Urinary bladder (tissue), 4 donors: ENCODE results near the gene CA5A. TPM values are rescaled to one million over a fixed set of nuclear protein-coding genes. Genes with fewer than 3 reads are reported as not detected.
"Not testable (repeated sequence)": the region's sequence is repeated elsewhere in the genome, so short reads cannot be mapped to it uniquely, and the experiment has no call there.

ENCODE experiments used
- DNase-seq: peaks from one replicate; pipeline ENCODE4 v3.0.0-alpha.2; 2015; ENCODE audit errors: extremely low spot score
- H3K27ac ChIP-seq: one replicate; pipeline ENCODE4 v1.5.1; 2013; ENCODE audit warnings: low read depth, mild to moderate bottlenecking, moderate library complexity
- H3K36me3 ChIP-seq: one replicate; pipeline ENCODE4 v1.6.1; 2013; ENCODE audit warnings: mild to moderate bottlenecking, moderate library complexity; ENCODE audit not compliant: insufficient read depth
- H3K4me1 ChIP-seq: one replicate; pipeline ENCODE4 v1.6.1; 2013; ENCODE audit warnings: mild to moderate bottlenecking, moderate library complexity; ENCODE audit not compliant: insufficient read depth
- H3K4me3 ChIP-seq: one replicate; pipeline ENCODE4 v1.5.1; 2013; ENCODE audit warnings: low read depth, low read length
- WGBS: extraction: QIAGEN DNeasy Blood & Tissue Kit; methylation state at CpG from one replicate; pipeline ENCODE4 v1.1.7; 2013; 5-methylcytosine and 5-hydroxymethylcytosine counted together
- polyA plus RNA-seq: library from polyadenylated mRNA; stranded (reverse); fragments of 200-250 nt; gene quantifications from one replicate; pipeline ENCODE4 v1.2.3, GENCODE V29; 2013
- total RNA-seq: library from RNA; depleted of rRNA; stranded (reverse); fragments of >200 nt; gene quantifications from one replicate; pipeline ENCODE4 v1.2.3, GENCODE V29; 2014
- donor health status: healthy with polysubstance abuse.
- donor health status: healthy.

Gene CA5A
- total and polyA plus RNA-seq, 2 donors: not detected

DNA sequence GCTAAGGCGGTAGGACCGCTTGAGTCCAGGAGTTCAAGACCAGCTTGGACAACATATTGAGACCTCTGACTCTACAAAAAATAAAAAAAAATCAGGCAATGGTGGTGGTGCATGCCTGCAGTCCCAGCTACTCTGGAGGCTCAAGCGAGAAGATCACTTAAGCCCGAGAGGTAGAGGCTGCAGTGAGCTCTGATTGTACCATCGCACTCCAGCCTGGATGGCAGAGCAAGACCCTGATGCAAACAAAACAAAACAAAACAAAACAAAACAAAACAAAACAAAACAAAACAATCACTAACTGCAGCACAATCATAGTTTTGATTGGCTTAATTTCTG is 12.4 kb upstream of the CA5A start:
- Histone ChIP-seq H3K4me1 (no peaks in the 10 kb centered on the region), H3K4me3 (no peak overlapping the region), H3K27ac (no peak overlapping the region), H3K36me3 (no peaks in the 10 kb centered on the region)
- WGBS: 95% methylated on average over 5 of the region's 5 CpGs
- DNase-seq: no peak

DNA sequence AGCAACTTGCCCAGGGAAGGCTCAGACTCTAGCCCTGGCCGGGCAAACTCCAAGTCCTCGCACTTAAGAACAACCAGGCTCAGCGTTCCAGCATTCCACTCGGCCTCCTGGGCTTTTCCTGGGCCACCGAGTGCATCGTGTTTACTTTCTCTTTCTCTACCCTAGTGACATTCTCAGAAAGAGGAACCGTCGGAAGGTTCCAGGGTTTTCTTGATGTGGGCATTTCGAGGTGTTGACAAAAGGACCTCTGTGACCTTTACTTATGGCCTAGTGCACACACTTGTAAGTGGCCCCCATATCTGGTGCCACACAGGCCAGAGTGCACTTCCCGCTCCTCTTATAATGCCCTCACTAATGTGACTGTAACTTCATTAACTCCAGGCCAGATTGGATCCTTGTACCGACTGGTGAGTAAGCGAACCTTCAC is 11.8 kb upstream of the CA5A start:
- Histone ChIP-seq H3K4me1 (no peaks in the 10 kb centered on the region), H3K4me3 (no peak overlapping the region), H3K36me3 (no peaks in the 10 kb centered on the region), H3K27ac (no peak overlapping the region)
- 66% methylated on average over 9 of the region's 12 CpGs for WGBS
- DNase-seq: no peak

DNA sequence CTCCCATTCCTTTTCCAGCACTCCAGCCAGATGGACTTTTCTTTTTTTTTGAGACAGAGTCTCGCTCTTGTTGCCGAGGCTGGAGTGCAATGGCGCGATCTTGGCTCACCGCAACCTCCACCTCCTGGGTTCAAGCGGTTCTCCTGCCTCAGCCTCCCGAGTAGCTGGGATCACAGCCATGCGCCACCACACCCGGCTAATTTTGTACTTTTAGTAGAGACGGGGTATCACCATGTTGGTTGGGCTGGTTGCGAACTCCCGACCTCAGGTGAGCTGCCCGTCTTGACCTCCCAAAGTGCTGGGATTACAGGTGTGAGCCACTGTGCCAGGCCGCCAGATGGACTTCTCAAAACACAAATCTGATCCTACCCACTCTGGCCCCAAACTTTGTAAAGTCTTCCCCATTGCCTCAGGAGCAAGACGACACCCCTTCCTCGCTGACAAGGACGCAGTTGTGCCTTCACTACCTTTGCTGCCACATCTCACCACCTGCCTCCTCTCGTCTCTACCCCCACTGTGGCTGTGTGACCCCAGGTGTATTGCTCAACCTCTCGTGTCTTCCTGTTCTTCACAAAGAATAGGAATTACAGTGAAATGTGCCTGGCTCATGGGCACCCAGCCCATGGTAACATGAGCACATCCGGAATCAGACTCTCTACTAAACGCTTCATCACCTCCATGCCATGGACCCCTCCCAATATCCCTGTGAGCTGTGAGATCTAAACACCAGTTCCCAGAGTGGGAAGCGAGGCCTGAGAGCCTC is 11.2 kb upstream of the CA5A start:
- Histone ChIP-seq H3K36me3 (no peaks in the 10 kb centered on the region), H3K4me3 (no peak overlapping the region), H3K27ac (no peak overlapping the region), H3K4me1 (no peaks in the 10 kb centered on the region)
- no peak for DNase-seq
- WGBS: 84% methylated on average over 22 of the region's 22 CpGs

GRCh38 chr16:87946596-87947347 is 10.4 kb upstream of the CA5A start:
- Histone ChIP-seq H3K27ac (no peak overlapping the region), H3K36me3 (no peaks in the 10 kb centered on the region), H3K4me1 (no peaks in the 10 kb centered on the region), H3K4me3 (no peak overlapping the region)
- no peak for DNase-seq
- WGBS: 82% methylated on average over 14 of the region's 14 CpGs

GRCh38 chr16:87945351-87946042 is 9.2 kb upstream of the CA5A start:
- Histone ChIP-seq H3K4me3 (no peak overlapping the region), H3K27ac (no peak overlapping the region), H3K4me1 (no peaks in the 10 kb centered on the region), H3K36me3 (no peaks in the 10 kb centered on the region)
- 14% methylated on average over 22 of the region's 22 CpGs for WGBS
- DNase-seq: peak; percentile 86

DNA sequence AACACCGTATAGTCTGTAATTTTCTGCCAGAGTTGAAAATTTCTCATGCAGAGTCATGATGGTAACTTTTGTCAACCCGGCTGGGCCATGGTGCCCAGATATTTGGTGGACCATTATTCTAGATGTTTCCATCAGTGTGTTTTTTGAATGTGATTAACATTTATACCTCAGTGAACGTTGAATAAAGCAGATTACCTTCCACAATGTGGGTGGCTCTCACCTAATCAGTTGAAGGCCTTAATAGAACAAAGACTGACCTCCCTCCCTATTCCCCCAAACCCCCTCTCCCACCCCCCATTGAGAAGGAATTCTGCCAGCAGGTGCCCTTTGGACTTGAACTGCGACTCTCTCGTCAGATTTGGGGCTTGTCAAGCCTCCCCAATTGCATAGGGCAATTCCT is 6.4 kb upstream of the CA5A start:
- 68% methylated on average over 5 of the region's 5 CpGs for WGBS

DNA sequence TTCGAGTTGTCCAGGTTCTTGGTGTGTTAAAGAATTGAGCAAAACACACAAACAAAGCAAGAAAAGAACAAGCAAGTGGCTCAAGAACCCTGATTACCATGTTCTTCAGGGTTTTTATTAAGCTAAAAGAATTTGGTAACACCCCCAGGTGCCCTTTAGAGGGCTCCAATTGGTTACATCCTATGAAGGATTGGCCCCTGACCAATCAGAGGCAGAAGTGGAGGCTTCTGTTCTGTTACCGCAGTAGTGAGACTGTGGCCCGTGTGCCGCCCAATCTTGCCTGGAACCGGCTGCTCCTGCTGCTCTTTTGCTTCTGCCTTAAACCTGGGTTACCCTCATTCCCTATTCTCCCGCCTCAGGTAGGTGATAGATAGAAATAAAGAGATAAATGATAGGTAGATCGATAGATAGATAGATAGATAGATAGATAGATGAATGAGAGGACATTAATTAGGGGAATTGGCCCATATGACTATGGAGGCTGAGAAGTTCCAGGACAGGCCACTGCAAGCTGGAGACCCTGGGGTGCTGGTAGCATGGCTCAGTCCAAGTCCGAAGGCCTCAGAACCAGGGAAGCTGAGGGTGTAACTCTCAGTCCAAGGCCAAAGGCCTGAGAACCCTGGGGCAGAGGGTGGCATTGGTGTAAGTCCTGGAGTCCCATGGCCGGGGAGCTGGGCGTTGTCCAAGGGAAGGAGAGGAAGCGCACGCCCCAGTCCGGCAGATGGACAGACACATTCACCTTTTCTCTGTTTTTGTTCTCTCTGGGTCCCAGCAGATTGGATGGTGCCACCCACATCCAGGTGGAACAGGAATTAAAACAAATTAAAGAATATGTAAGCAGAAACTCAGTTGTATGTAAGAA is 3.5 kb upstream of the CA5A start:
- no peak overlapping the region for H3K27ac ChIP-seq
- no peaks in the 10 kb centered on the region for H3K4me1 ChIP-seq
- H3K4me3 ChIP-seq: no peak overlapping the region
- WGBS: 89% methylated on average over 13 of the region's 13 CpGs
- no peaks in the 10 kb centered on the region for H3K36me3 ChIP-seq
- DNase-seq: no peak

More for the DNA sequence above, 6.4 kb upstream of the CA5A start:
- Histone ChIP-seq H3K27ac (no peak overlapping the region), H3K36me3 (no peaks in the 10 kb centered on the region), H3K4me3 (no peak overlapping the region), H3K4me1 (no peaks in the 10 kb centered on the region)
- DNase-seq: no peak

DNA sequence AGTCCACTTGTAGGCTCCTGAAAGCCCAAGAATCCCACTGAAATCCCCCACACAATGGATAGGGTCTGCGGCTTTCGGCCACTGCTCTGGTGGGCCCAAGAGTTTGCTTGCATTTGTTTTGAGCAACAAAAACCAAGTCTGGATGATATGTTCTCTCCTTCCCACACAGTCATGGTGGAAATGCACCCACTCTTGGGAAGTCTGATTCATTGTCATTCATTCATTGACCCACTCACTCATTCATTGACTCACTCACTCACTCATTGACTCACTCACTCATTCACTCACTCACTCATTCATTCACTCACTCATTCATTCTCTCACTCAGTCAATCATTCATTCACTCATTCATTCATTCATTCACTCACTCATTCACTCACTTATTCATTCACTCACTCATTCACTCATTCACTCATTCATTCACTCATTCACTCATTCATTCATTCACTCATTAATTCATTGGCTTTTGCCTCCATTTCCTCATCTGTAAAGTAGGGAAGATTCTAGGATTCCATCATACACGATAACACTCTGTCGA is 2.2 kb upstream of the CA5A start:
- Histone ChIP-seq H3K27ac (no peak overlapping the region), H3K36me3 (no peaks in the 10 kb centered on the region), H3K4me1 (no peaks in the 10 kb centered on the region), H3K4me3 (no peak overlapping the region)
- DNase-seq: no peak
- WGBS: 95% methylated on average over 4 of the region's 4 CpGs

DNA sequence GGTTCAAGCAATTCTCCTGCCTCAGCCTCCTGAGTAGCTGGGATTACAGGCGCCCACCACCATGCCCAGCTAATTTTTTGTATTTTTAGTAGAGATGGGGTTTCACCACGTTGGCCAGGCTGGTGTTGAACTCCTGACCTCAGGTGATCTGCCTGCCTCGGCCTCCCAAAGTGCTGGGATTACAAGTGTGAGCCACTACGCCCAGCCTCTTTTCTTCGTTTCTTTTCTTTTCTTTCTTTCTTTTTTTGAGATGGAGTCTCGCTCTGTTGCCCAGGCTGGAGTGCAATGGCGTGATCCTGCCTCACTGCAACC is 858 bp upstream of the CA5A start:
- not testable (repeated sequence) for H3K4me3 ChIP-seq, H3K4me1 ChIP-seq, H3K36me3 ChIP-seq, H3K27ac ChIP-seq, DNase-seq
- WGBS: 88% methylated on average over 7 of the region's 7 CpGs

GRCh38 chr16:87936016-87936374 is 334 bp downstream of the CA5A start:
- H3K4me3 ChIP-seq, H3K4me1 ChIP-seq, DNase-seq, H3K27ac ChIP-seq, H3K36me3 ChIP-seq: not testable (repeated sequence)
- WGBS: 88% methylated on average over 14 of the region's 14 CpGs

DNA sequence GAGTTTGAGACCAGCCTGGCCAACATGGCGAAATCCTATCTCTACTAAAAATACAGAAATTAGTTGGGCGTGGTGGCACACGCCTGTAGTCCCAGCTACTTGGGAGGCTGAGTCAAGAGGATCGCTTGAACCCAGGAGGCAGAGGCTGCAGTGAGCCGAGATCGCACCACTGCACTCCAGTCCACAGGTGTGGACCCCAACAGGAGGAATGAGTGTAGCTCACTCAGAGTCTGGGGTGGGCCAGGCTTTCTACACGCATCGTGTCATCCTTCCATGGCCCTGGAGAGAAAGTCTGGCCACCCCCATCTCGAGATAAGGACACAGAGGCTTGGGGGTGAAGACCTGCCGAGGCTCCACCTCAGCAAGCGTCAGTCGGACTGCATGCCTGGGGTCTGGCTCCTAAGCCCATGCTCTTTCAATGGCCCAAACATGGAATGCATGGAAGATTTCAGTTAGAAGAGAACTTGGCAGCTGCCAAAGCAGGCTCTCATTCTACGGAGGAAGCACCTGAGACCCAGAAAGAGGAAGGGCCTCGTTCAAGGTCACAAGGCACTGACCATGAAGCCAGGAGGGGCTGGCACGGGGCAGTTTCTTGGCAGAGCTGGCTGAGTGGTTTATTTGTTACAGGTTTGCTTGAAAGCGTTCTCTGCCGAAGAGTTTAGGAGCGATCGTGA is 1.4 kb downstream of the CA5A start:
- not testable (repeated sequence) for DNase-seq, H3K27ac ChIP-seq, H3K36me3 ChIP-seq, H3K4me1 ChIP-seq, H3K4me3 ChIP-seq
- 84% methylated on average over 19 of the region's 19 CpGs for whole genome bisulfite sequencing

DNA sequence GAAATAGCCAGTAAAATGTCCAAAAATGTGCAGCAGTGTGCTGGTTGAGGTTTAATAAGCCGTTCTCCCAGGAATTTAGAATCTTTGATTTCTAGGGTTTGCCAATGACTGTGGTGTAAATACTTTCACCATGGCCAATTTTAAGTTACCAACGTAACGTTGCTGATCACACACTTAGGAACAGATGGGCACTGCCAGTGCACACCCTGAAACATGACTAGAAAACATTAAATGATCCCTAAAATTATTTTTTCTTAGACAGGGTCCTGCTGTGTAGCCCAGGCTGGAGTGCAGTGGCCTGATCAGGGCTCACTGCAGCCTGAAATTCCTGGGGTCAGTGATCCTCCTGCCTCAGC is 3.2 kb downstream of the CA5A start:
- 94% methylated on average over 3 of the region's 3 CpGs for WGBS
- Histone ChIP-seq H3K27ac (no peak overlapping the region), H3K36me3 (no peaks in the 10 kb centered on the region), H3K4me1 (no peaks in the 10 kb centered on the region), H3K4me3 (no peak overlapping the region)
- DNase-seq: no peak
